Endothelial cell of umbilical vein (primary cell): ENCODE data around the gene ECI1. TPM values are rescaled to one million over a fixed set of nuclear protein-coding genes. Genes with fewer than 3 reads are reported as not detected.

Experiments used
- BruUV-seq: library from RNA; stranded (reverse); fragments of 400-500 nt; replicated peaks from 2 replicates; lab custom pipeline; 2021; lab: Mats Ljungman, UMichigan
- CTCF ChIA-PET: fragments of 300-600, 350-600 bp; sonication (Branson Sonifier 250); formaldehyde crosslinking; loops from one replicate; lab custom pipeline; 2021; ENCODE audit warnings: antibody characterized with exemption, inconsistent platforms; lab: Charles Lee
- POLR2A ChIA-PET: fragments of 300-600, 350-600 bp; sonication (Branson Sonifier 250); formaldehyde crosslinking; loops from one replicate; lab custom pipeline; 2021; ENCODE audit warnings: antibody characterized with exemption, inconsistent platforms; lab: Charles Lee
- DNase-seq: peaks from one replicate; pipeline ENCODE4 v3.0.0-alpha.2; 2011; ENCODE audit warnings: low read depth, low spot score
- FAIRE-seq: peaks from 2 replicates; lab custom pipeline; 2011; peaks lifted over from hg19 to GRCh38; lab: Jason Lieb, UNC
- H2AFZ ChIP-seq: 2 replicates; pipeline ENCODE4 v1.6.0; 2012; ENCODE audit warnings: low read depth, low read length, control low read depth, inconsistent platforms
- H3K27ac ChIP-seq: 2 replicates; pipeline ENCODE4 v1.5.1; 2011; ENCODE audit warnings: low read depth, mild to moderate bottlenecking, control low read depth, low read length, moderate library complexity; ENCODE audit not compliant: insufficient read depth
- H3K27me3 ChIP-seq, 2 experiments: 2 replicates each; pipeline versions ENCODE4 v1.6.0 to v1.6.1; 2011; ENCODE audit warnings: low read length in 2 of 2, mixed read lengths in 1 of 2; ENCODE audit not compliant: control insufficient read depth in 2 of 2, insufficient read depth in 2 of 2
- H3K36me3 ChIP-seq, 2 experiments: 2 replicates in 1 of 2; 3 replicates in 1 of 2; pipeline ENCODE4 v1.5.1; 2011; ENCODE audit warnings: low read length in 2 of 2, mild to moderate bottlenecking in 1 of 2, moderate library complexity in 1 of 2; ENCODE audit not compliant: control insufficient read depth in 2 of 2, insufficient read depth in 2 of 2; ENCODE audit errors: extremely low read depth in 1 of 2
- H3K4me1 ChIP-seq: 3 replicates; pipeline ENCODE4 v1.5.1; 2011; ENCODE audit warnings: mild to moderate bottlenecking, low read length; ENCODE audit not compliant: control insufficient read depth, insufficient read depth; ENCODE audit errors: extremely low read depth
- H3K4me2 ChIP-seq: 2 replicates; pipeline ENCODE4 v1.6.1; 2011; ENCODE audit warnings: low read length, control low read depth, mixed read lengths; ENCODE audit not compliant: insufficient read depth
- H3K4me3 ChIP-seq, 3 experiments: fragments of 200-600 bp in 1 of 3; sonication (generic), shearing (Covaris generic) in 1 of 3; replicated peaks in 1 of 3; 2 replicates each; pipeline ENCODE4 v1.5.1; 2011 to 2016; ENCODE audit warnings: control low read depth in 3 of 3, low read length in 3 of 3, mild to moderate bottlenecking in 2 of 3, inconsistent platforms in 1 of 3, low read depth in 1 of 3, moderate library complexity in 1 of 3; ENCODE audit not compliant: insufficient read depth in 1 of 3
- H3K79me2 ChIP-seq: 2 replicates; pipeline ENCODE4 v1.6.0; 2012; ENCODE audit warnings: low read length, inconsistent platforms; ENCODE audit not compliant: control insufficient read depth, insufficient read depth
- H3K9ac ChIP-seq: replicated peaks from 2 replicates; pipeline ENCODE3; 2011; ENCODE audit warnings: low read length, control low read depth; ENCODE audit not compliant: insufficient read depth; ENCODE audit errors: extremely low read depth
- H3K9me1 ChIP-seq: replicated peaks from 3 replicates; pipeline ENCODE4 v1.6.0; 2011; ENCODE audit warnings: mild to moderate bottlenecking, low read length; ENCODE audit not compliant: control insufficient read depth, insufficient read depth; ENCODE audit errors: extremely low read depth
- H3K9me3 ChIP-seq: replicated peaks from 2 replicates; pipeline ENCODE4 v1.5.1; 2012; ENCODE audit warnings: low read length, inconsistent platforms; ENCODE audit not compliant: control insufficient read depth, insufficient read depth
- H4K20me1 ChIP-seq: replicated peaks from 2 replicates; pipeline ENCODE3; 2011; ENCODE audit warnings: mild to moderate bottlenecking, low read length; ENCODE audit not compliant: control insufficient read depth, insufficient read depth; ENCODE audit errors: extremely low read depth
- EZH2 ChIP-seq: IDR thresholded peaks from 2 replicates; pipeline ENCODE4 v1.6.1; 2012; ENCODE audit warnings: borderline replicate concordance, low read depth, mild to moderate bottlenecking, moderate library complexity, low read length, inconsistent platforms; ENCODE audit not compliant: severe bottlenecking
- FOS ChIP-seq: IDR thresholded peaks from 2 replicates; pipeline ENCODE4 v1.6.1; 2011; ENCODE audit warnings: mild to moderate bottlenecking, low read length, moderate library complexity, borderline replicate concordance; ENCODE audit not compliant: insufficient read depth
- GATA2 ChIP-seq: IDR thresholded peaks from 2 replicates; pipeline ENCODE4 v1.7.0; 2011; ENCODE audit warnings: low read depth, mild to moderate bottlenecking, moderate library complexity, mixed read lengths, low read length; ENCODE audit not compliant: insufficient read length, insufficient read depth
- JUN ChIP-seq: IDR thresholded peaks from 2 replicates; pipeline ENCODE4 v1.6.1; 2011; ENCODE audit warnings: borderline replicate concordance, low read depth; ENCODE audit not compliant: insufficient read length, insufficient read depth
- MAX ChIP-seq: IDR thresholded peaks from 2 replicates; pipeline ENCODE4 v1.6.1; 2011; ENCODE audit not compliant: insufficient read depth, insufficient read length
- MYC ChIP-seq: IDR thresholded peaks from one replicate; pipeline ENCODE4 v1.6.1; 2011; ENCODE audit warnings: mild to moderate bottlenecking, low read depth, low read length
- POLR2A ChIP-seq: IDR thresholded peaks from 2 replicates; pipeline ENCODE4 v1.6.1; 2012; ENCODE audit warnings: low read depth, mild to moderate bottlenecking, control low read depth, low read length
- POLR2AphosphoS5 ChIP-seq: IDR thresholded peaks from 2 replicates; pipeline ENCODE4 v1.6.1; 2012; ENCODE audit warnings: low read depth, mild to moderate bottlenecking, control low read depth, low read length, moderate library complexity; ENCODE audit not compliant: insufficient read depth
- dilution Hi-C: fragments of 300-500 bp; cut with MboI; formaldehyde crosslinking; loops from one replicate; pipeline ENCODE4 v1.15.0; 2019; ENCODE audit warnings: low sequenced_read_pairs; ENCODE audit not compliant: extremely low pct_ligation_motif_present
- intact Hi-C: fragments of 100-400 bp; cut with micrococcal nuclease; formaldehyde crosslinking; loops from one replicate; pipeline ENCODE4 v1.10.0; 2022
- polyA plus RNA-seq, 4 experiments: library from polyadenylated mRNA; depleted of rRNA in 3 of 4; stranded (reverse) in 3 of 4; unstranded in 1 of 4; fragments of >200 nt; gene quantifications; 2 replicates each; pipeline versions ENCODE4 v1.2.1 to v1.2.3, GENCODE V29; 2011 to 2012; ENCODE audit warnings: missing spikeins in 1 of 4
- total RNA-seq: library from RNA; stranded (reverse); gene quantifications from 2 replicates; pipeline ENCODE4 v1.2.3, GENCODE V29; 2021
- TF ChIP-seq, protein P1 (sequence below), 2 donors: IDR thresholded peaks; 1 replicate in 1 of 2; 2 replicates in 1 of 2; pipeline ENCODE4 v1.5.1; 2011; ENCODE audit warnings: low read length in 2 of 2, mild to moderate bottlenecking in 2 of 2, moderate library complexity in 2 of 2, control low read depth in 1 of 2, inconsistent platforms in 1 of 2, low read depth in 1 of 2; ENCODE audit not compliant: insufficient read depth in 1 of 2; ENCODE audit errors: extremely low read depth in 1 of 2

The ECI1 gene
- total and polyA plus RNA-seq, 2 donors (not counting 3 experiments of a cell fraction or from before 2014, with no cell fraction given): 43.6 to 48.3 TPM

- H3K79me2 ChIP-seq: no peaks in the 10 kb centered on the region
- no peaks in the 10 kb centered on the region for H4K20me1 ChIP-seq
- DNase-seq (no peak), FAIRE-seq (no peak)
- POLR2A ChIA-PET: no interaction called here
- dilution Hi-C loops (no loop called here), intact Hi-C loops (loop anchor here (10.0 kb wide), 1 partner anchor 127 kb away; the partner anchor contains the start of gene CCNF)
- no peaks in the 10 kb centered on the region for H3K4me1 ChIP-seq
- no peaks in the 10 kb centered on the region for H3K9me1 ChIP-seq
- H3K27ac ChIP-seq: no peak overlapping the region
- CTCF ChIA-PET: interaction anchor here (0.7 to 1.0 kb wide), 4 partner anchors 9 to 204 kb away, joined by 3 to 5 read pairs (median 3); partner anchors contain the start of genes CCNF and TBC1D24
- H3K27me3 ChIP-seq: no peaks in the 10 kb centered on the region
- no peak overlapping the region for H2AFZ ChIP-seq
- no peak overlapping the region for H3K4me2 ChIP-seq
- no peak overlapping the region for H3K9ac ChIP-seq
- TF ChIP-seq POLR2A: no peak
- TF ChIP-seq MYC: no peak
- TF ChIP-seq GATA2: no peak
- TF ChIP-seq FOS: no peak
- TF ChIP-seq JUN: no peak
- TF ChIP-seq, protein P1, sequence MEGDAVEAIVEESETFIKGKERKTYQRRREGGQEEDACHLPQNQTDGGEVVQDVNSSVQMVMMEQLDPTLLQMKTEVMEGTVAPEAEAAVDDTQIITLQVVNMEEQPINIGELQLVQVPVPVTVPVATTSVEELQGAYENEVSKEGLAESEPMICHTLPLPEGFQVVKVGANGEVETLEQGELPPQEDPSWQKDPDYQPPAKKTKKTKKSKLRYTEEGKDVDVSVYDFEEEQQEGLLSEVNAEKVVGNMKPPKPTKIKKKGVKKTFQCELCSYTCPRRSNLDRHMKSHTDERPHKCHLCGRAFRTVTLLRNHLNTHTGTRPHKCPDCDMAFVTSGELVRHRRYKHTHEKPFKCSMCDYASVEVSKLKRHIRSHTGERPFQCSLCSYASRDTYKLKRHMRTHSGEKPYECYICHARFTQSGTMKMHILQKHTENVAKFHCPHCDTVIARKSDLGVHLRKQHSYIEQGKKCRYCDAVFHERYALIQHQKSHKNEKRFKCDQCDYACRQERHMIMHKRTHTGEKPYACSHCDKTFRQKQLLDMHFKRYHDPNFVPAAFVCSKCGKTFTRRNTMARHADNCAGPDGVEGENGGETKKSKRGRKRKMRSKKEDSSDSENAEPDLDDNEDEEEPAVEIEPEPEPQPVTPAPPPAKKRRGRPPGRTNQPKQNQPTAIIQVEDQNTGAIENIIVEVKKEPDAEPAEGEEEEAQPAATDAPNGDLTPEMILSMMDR (IDR thresholded peaks at IDR 0.05; ENCODE audit: extremely low read depth in 1 of 2, insufficient read depth in 1 of 2, low read depth in 1 of 2, low read length in 2 of 2): no peak
- TF ChIP-seq MAX: no peak
- TF ChIP-seq POLR2AphosphoS5: no peak
- no peak for TF ChIP-seq EZH2
- BruUV-seq: no TSS peak
- H3K4me3 ChIP-seq: no peak overlapping the region
- no peaks in the 10 kb centered on the region for H3K9me3 ChIP-seq
- peaks cover 0 to 8% of the 10 kb centered on the region in 2 experiments for H3K36me3 ChIP-seq
These were observed 46.1 kb upstream of the ECI1 start for GRCh38 chr16:2297506-2297860.
